A673 (cell line): ENCODE data around the gene PCDHB6. TPM values are rescaled to one million over a fixed set of nuclear protein-coding genes. Genes with fewer than 3 reads are reported as not detected.
"Not testable (repeated sequence)": the region's sequence is repeated elsewhere in the genome, so short reads cannot be mapped to it uniquely, and the experiment has no call there.

Source experiments
- BruUV-seq: library from RNA; stranded (reverse); fragments of 400-500 nt; replicated peaks from 2 replicates; lab custom pipeline; 2021; lab: Mats Ljungman, UMichigan
- CTCF ChIA-PET: fragments of 300-600 bp; sonication (Branson Sonifier 250); formaldehyde crosslinking; loops from one replicate; lab custom pipeline; 2022; ENCODE audit warnings: antibody characterized with exemption; lab: Charles Lee
- POLR2A ChIA-PET: fragments of 300-600 bp; sonication (Branson Sonifier 250); formaldehyde crosslinking; loops from one replicate; lab custom pipeline; 2022; ENCODE audit warnings: antibody characterized with exemption; ENCODE audit not compliant: low non-redundant PET; lab: Charles Lee
- DNase-seq: peaks from one replicate; pipeline ENCODE4 v3.0.0-alpha.2; 2015; ENCODE audit warnings: low spot score
- H3K27ac ChIP-seq: fragments of 200-600 bp; sonication (generic); 2 replicates; pipeline ENCODE4 v1.5.1; 2016; ENCODE audit warnings: mixed run types, low read depth, mild to moderate bottlenecking, mixed read lengths, antibody characterized with exemption, low read length; ENCODE audit not compliant: poor library complexity, severe bottlenecking
- H3K27me3 ChIP-seq: fragments of 200-600 bp; sonication (generic); replicated peaks from 2 replicates; pipeline ENCODE4 v1.6.1; 2017; ENCODE audit warnings: mixed run types, low read depth, mild to moderate bottlenecking, mixed read lengths, antibody characterized with exemption, low read length; ENCODE audit not compliant: insufficient read depth, poor library complexity
- H3K36me3 ChIP-seq: fragments of 200-600 bp; sonication (generic); 2 replicates; pipeline ENCODE4 v1.6.1; 2016; ENCODE audit warnings: mixed run types, mild to moderate bottlenecking, mixed read lengths, antibody characterized with exemption, low read length; ENCODE audit not compliant: insufficient read depth, poor library complexity, severe bottlenecking
- H3K4me1 ChIP-seq: fragments of 200-600 bp; sonication (generic); 2 replicates; pipeline ENCODE4 v1.6.1; 2017; ENCODE audit warnings: mixed run types, mild to moderate bottlenecking, mixed read lengths, antibody characterized with exemption, low read length; ENCODE audit not compliant: insufficient read depth, poor library complexity, severe bottlenecking
- H3K4me3 ChIP-seq: fragments of 200-600 bp; sonication (generic); 2 replicates; pipeline ENCODE4 v1.5.1; 2016; ENCODE audit warnings: low read depth, mixed run types, mild to moderate bottlenecking, mixed read lengths, low read length; ENCODE audit not compliant: poor library complexity, severe bottlenecking
- H3K9me3 ChIP-seq: fragments of 200-600 bp; sonication (generic); 2 replicates; pipeline ENCODE4 v1.6.1; 2016; ENCODE audit warnings: mixed run types, low read depth, mild to moderate bottlenecking, mixed read lengths, antibody characterized with exemption, low read length; ENCODE audit not compliant: poor library complexity, severe bottlenecking
- EZH2 ChIP-seq: fragments of 200-600 bp; sonication (generic); IDR thresholded peaks from 2 replicates; pipeline ENCODE4 v1.6.1; 2017; ENCODE audit warnings: borderline replicate concordance, low read depth, mild to moderate bottlenecking, mixed read lengths, antibody characterized with exemption, low read length; ENCODE audit not compliant: poor library complexity, severe bottlenecking
- intact Hi-C: fragments of 100-400 bp; cut with micrococcal nuclease; formaldehyde crosslinking; loops from one replicate; pipeline ENCODE4 v1.10.0; 2022; ENCODE audit not compliant: unreplicated experiment
- total RNA-seq: library from RNA; stranded (reverse); gene quantifications from 2 replicates; pipeline ENCODE4 v1.2.3, GENCODE V29; 2021
- TF ChIP-seq, protein P1 (sequence below): fragments of 300-800, 200-600 bp; sonication (generic); conservative IDR thresholded peaks from 2 replicates; pipeline ENCODE4 v1.5.1; 2017; ENCODE audit warnings: low read depth, mild to moderate bottlenecking, antibody characterized with exemption, low read length, moderate library complexity, mixed read lengths

PCDHB6 gene
- total RNA-seq, 1 experiment from 2014 or later = 7.3 TPM

DNA sequence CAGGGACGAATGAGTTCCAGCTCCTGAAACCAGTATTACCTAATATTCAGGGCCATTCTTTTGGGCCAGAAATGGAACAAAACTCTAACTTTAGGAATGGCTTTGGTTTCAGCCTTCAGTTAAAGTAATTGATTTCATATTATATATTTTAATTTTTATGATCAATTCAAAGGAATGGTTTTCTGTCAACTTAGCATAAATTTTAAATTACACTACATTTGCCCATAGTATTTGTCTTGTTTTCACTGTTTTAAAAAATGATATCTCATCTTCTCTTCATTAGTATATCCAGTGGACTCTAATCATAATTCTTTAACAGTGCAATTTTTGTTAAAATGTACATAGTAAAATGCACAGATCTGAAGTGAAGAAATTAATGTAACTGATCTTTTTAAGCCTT is 30.5 kb downstream of the PCDHB6 start:
- TF ChIP-seq EZH2 = no peak
- TF ChIP-seq, protein P1, sequence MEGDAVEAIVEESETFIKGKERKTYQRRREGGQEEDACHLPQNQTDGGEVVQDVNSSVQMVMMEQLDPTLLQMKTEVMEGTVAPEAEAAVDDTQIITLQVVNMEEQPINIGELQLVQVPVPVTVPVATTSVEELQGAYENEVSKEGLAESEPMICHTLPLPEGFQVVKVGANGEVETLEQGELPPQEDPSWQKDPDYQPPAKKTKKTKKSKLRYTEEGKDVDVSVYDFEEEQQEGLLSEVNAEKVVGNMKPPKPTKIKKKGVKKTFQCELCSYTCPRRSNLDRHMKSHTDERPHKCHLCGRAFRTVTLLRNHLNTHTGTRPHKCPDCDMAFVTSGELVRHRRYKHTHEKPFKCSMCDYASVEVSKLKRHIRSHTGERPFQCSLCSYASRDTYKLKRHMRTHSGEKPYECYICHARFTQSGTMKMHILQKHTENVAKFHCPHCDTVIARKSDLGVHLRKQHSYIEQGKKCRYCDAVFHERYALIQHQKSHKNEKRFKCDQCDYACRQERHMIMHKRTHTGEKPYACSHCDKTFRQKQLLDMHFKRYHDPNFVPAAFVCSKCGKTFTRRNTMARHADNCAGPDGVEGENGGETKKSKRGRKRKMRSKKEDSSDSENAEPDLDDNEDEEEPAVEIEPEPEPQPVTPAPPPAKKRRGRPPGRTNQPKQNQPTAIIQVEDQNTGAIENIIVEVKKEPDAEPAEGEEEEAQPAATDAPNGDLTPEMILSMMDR = no peak
- no peaks in the 10 kb centered on the region for H3K27me3 ChIP-seq
- H3K27ac ChIP-seq = no peak overlapping the region
- DNase-seq = no peak
- no peak overlapping the region for H3K4me3 ChIP-seq
- no peaks in the 10 kb centered on the region for H3K9me3 ChIP-seq
- H3K4me1 ChIP-seq = no peaks in the 10 kb centered on the region
- ChIA-PET CTCF (no interaction called here), POLR2A (no interaction called here)
- BruUV-seq = no TSS peak
- peaks cover 5% of the 10 kb centered on the region for H3K36me3 ChIP-seq
- intact Hi-C loops = loop anchor here (5.0 kb wide), 1 partner anchor 88 kb away; the partner anchor contains the start of gene PCDHB2

DNA sequence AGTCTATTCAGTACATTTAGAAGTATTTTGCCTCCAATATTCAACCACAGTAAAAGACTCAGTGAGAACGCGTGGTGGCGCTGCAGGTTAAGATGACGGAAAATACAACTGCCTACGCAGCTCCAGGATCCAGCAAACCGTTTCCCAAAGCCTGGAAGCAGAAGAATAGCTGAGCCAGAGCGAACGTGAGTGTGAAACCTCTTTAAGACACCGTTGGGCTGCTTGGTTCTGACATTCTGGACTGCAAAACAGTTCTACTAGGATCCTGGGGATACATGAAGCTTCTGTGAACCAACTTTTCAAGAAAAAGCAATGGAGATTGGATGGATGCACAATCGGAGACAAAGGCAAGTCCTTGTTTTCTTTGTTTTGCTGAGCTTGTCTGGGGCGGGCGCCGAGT is 32.4 kb downstream of the PCDHB6 start, which contains the start of gene PCDHB16:
Gene PCDHB16 (plus strand): TSS at position 140 of the 400 bp plus-strand sequence. CDS start 173 bp downstream, at position 313.
- H3K9me3 ChIP-seq = no peaks in the 10 kb centered on the region
- no peak for TF ChIP-seq EZH2
- TF ChIP-seq, protein P1 = peak; percentile 87
- H3K27me3 ChIP-seq = no peaks in the 10 kb centered on the region
- H3K4me1 ChIP-seq = no peaks in the 10 kb centered on the region
- POLR2A ChIA-PET = no interaction called here
- CTCF ChIA-PET = interaction anchor here (0.7 to 2.0 kb wide), 15 partner anchors 8 to 437 kb away, joined by 3 to 10 read pairs (median 5); partner anchors contain the start of genes DIAPH1, PCDHA1, PCDHB10 and PCDHB11
- intact Hi-C loops = loop anchor here (5.0 kb wide), 1 partner anchor 90 kb away; the partner anchor contains the start of gene PCDHB2
- peak; percentile 90 for DNase-seq
- H3K4me3 ChIP-seq = peak within 1 kb of the TSS; percentile 51
- H3K27ac ChIP-seq = peak within 1 kb of the TSS; percentile 75
- no TSS peak for BruUV-seq
- H3K36me3 ChIP-seq = peaks cover 5% of the 10 kb centered on the region

DNA sequence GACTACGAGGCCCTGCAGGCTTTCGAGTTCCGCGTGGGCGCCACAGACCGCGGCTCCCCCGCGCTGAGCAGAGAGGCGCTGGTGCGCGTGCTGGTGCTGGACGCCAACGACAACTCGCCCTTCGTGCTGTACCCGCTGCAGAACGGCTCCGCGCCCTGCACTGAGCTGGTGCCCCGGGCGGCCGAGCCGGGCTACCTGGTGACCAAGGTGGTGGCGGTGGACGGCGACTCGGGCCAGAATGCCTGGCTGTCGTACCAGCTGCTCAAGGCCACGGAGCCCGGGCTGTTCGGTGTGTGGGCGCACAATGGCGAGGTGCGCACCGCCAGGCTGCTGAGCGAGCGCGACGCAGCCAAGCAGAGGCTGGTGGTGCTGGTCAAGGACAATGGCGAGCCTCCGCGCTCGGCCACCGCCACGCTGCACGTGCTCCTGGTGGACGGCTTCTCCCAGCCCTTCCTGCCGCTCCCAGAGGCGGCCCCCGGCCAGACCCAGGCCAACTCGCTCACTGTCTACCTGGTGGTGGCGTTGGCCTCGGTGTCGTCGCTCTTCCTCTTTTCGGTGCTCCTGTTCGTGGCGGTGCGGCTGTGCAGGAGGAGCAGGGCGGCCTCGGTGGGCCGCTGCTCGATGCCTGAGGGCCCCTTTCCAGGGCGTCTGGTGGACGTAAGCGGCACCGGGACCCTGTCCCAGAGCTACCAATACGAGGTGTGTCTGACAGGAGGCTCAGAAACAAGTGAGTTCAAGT is 34.4 kb downstream of the PCDHB6 start:
- CTCF ChIA-PET, H3K9me3 ChIP-seq, POLR2A ChIA-PET, H3K4me3 ChIP-seq, H3K36me3 ChIP-seq, H3K27ac ChIP-seq, DNase-seq, H3K27me3 ChIP-seq, BruUV-seq, H3K4me1 ChIP-seq: not testable (repeated sequence)
- intact Hi-C loops = loop anchor here (5.0 kb wide), 1 partner anchor 92 kb away; the partner anchor contains the start of gene PCDHB2
